Skin of body (tissue), 2 donors: ENCODE results near the gene TOGARAM1. TPM values are rescaled to one million over a fixed set of nuclear protein-coding genes. Genes with fewer than 3 reads are reported as not detected.

Experiments
- DNase-seq: peaks from one replicate; lab custom pipeline; 2025; lab: John Stamatoyannopoulos, UW
- total RNA-seq: library from RNA; depleted of rRNA; stranded (reverse); fragments of >200 nt; gene quantifications from one replicate; pipeline ENCODE4 v1.2.3, GENCODE V29; 2014

Gene TOGARAM1
- 37.5 TPM for total RNA-seq

DNA sequence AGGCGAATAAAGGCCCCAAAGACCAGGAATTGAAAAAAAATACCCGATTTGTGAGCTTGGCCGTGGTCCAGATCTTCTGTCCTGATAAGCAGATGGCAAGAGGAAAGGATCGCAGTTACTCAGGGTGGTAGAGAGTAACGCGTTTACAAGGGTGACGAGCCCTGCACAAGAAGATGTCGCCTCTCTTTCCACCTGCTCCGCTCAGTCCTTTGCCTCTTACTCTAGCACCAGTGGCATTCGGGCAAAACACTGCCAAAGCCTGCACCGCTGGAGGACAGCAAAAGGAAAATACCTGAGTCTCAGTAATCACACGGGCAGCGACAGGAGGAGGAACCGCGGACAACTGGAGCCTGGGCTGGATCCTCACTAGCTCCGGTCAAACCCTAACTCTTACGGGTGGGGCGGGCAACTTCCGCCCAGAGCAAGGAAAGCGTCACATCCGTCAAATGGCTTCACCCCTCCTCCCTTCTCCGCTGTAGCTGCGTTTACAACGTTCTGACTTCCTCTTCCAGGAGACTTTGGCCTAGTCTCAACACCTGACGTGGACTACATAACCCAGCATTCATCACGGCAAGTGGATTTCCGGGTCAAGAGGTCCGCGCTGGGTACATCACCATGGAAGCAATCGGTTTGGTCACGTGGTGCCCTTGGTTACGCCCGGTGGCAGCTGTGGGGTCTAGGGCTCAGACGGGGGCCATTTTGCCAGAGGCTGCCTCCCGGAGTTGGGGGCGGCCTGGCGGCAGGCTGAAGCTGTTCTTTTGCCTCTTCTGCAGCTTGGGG is at the start of gene TOGARAM1, which contains the start of gene KLHL28:
Gene TOGARAM1, plus strand, starts transcription at position 637 of the 780 bp plus-strand sequence. CDS start 232 bp downstream, outside the sequence.
Gene KLHL28, minus strand, starts transcription at position 394 of the 780 bp plus-strand sequence. CDS start 16,019 bp downstream, outside the sequence.
- peak; percentile 100 for DNase-seq

DNA sequence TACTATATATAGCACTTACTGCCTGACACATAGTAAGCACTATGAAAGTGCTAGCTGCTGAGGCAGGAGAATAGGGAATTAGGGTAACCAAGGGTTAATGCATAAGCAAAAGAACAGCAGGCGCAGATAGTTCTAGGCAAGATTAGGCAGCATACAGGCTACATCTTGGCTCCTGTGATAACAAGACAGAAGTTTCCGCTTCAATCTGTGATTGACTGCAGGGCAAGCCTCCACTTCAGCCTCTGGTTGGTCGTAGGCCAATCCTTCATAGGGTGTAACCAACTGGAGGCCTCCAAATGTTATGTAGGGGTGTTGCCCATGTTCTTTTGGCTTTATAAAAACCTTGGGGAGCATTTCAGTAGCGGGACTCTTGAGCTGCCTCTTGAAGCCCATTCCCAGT is 47.1 kb upstream of the TOGARAM1 start:
- peak; percentile 36 for DNase-seq

GRCh38 chr14:44928793-44929192 is 33.2 kb upstream of the TOGARAM1 start:
- no peak for DNase-seq

DNA sequence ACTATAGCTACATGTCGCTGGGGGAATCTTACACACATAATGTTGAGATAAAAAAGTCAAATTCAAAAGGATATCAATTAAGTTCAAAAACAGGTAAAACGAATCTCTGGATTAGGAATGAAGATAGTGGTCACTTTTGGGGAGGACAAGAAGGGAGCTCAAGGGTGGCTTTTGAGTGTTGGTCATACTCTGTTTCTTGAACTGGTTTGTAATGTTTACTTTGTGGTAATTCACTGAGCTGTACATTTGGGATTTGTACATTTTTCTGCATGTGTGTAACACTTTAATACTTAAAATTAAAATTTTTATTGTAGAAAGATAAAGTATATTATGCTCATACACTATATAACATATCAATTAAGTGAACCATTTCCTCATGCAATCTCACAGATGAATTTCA is 26.8 kb upstream of the TOGARAM1 start:
- DNase-seq, result no peak

DNA sequence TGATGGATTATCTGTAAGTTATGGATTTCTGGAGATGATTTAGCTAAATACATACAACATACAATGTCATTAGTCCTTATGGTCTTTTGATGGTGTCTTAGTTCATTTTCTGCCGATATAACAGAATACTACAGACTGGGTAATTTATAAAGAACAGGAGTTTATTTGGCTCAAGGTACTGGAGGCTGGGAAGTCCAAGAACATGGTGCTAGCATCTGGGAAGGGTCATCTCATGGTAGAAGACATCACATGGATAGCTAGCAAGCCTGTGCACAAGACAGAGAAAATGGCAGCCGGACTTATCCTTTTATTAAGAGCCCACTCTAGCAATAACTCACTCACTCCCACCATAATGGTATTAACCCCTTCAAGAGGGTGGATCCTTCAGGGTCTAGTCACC is 24.4 kb upstream of the TOGARAM1 start:
- no peak for DNase-seq

- no peak for DNase-seq
Measured at GRCh38 chr14:44940211-44940610, 21.8 kb upstream of the TOGARAM1 start.

DNA sequence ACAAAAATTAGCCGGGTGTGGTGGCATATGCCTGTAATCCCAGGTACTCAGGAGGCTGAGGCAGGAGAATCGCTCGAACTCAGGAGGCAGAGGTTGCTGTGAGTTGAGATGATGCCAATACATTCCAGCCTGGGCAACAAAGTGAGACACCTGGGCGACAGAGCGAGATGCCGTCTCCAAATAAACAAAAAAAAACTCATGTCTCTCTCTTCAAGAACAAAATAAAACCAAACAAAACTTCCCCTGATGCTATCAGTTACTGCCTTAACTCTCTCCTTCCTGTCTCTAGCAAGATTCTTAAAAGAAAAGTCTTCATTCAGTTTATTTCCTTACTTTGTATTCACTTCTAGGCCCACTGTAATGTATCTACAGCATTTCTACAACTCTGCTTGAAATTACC is 21.0 kb upstream of the TOGARAM1 start:
- no peak for DNase-seq

DNA sequence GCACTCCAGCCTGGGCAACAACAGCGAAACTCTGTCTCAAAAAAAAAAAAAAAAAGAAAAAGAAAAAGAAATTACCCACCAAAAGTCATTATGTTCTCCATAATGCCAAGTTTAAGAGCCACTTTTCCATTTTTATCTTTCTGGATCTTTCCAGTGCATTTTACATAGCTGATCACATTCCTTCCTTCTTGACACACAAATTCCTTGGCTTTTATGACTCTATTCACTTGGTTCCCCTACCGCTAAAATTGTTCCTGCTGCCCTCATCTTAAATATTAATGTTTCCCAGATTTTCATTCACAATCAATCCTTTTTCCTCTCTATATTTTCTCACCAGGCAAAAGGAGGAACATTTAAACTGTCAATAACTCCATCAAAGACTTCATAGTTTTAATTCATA is 20.4 kb upstream of the TOGARAM1 start:
- no peak for DNase-seq

GRCh38 chr14:44942436-44942835 is 19.6 kb upstream of the TOGARAM1 start:
- DNase-seq, result no peak

DNA sequence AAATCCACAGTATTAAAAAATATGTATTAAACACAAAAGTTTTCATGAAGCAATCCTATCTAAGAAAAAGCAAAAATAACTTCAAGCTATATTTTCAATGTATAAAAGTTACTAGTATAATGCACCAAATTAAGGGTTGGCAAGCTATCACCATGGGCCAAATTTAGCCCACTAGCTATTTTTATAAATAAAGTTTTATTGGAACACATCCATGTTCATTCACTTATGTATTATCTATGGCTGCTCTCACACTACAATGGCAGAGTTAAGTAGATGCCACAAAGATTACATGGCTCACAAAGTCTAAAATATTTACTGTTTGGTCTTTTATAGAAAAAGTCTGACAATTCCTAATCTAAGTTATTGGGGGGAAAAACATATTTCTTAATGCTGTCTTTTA is 17.9 kb upstream of the TOGARAM1 start:
- no peak for DNase-seq

- DNase-seq, result peak; percentile 74
Measured at GRCh38 chr14:44945264-44945663, 16.7 kb upstream of the TOGARAM1 start.

DNA sequence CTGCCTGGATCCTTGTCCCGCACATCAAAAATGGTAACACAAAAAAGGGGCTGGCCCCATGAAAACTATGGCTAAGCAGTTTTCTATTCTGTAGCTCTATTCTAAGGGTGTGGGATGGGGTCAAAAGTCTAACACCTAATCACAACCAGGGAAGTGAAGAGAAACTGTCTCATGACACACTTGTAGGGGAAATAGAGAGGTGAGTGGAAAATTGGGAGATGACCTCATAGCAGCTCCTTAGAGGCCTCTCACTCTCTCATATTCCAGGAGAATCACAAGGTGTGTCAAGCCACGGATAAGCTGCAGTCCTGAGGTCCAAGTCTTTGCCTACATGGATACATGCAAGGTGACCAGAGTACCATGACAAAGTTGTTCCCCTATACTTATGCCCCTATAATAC is 10.9 kb upstream of the TOGARAM1 start:
- no peak for DNase-seq

GRCh38 chr14:44952391-44953110 is 9.4 kb upstream of the TOGARAM1 start:
- no peak for DNase-seq

- no peak for DNase-seq
Measured at GRCh38 chr14:44954750-44955149, 7.2 kb upstream of the TOGARAM1 start.

- DNase-seq, result no peak
Measured at GRCh38 chr14:44955528-44955927, 6.5 kb upstream of the TOGARAM1 start.

GRCh38 chr14:44956866-44957265 is 5.1 kb upstream of the TOGARAM1 start:
- DNase-seq, result no peak

GRCh38 chr14:44959538-44959937 is 2.5 kb upstream of the TOGARAM1 start:
- no peak for DNase-seq

DNA sequence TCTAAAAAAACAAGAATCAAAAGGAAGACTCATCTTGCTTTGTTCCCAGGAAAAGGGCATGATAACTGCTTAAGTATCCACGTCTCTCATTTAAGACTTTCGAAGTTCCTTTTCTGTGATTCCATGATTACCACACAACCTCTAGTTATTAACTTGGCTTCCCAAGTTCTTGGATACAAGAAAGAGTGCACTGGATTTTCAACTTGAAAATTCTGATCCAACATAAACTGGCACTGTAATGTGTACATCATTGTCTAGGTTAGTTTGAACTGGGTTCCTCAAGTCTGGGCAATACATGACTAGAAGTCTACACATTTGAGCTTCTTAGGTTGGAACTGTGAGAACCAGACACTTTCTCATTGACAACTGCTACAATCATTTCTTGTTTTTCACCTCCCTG is 1.8 kb upstream of the TOGARAM1 start:
- DNase-seq, result no peak

DNA sequence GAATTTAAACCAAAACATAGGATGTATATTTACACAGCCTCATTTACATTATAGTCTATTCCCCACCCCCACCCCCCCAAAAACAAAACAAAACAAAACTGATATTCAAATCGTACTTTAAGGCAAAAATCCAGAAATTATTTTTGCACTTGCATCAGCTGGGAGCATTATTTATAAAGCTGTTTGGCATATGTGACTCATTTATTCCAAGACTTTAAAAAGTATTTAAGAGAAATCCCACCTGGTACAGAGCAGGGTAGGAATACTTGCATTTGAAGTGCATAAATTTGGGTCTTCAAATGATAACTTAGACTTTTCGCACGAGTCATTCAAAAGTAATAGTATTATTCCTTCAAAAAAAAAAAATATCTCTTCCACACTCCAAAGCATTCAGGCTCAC is 1.3 kb upstream of the TOGARAM1 start:
- no peak for DNase-seq

DNA sequence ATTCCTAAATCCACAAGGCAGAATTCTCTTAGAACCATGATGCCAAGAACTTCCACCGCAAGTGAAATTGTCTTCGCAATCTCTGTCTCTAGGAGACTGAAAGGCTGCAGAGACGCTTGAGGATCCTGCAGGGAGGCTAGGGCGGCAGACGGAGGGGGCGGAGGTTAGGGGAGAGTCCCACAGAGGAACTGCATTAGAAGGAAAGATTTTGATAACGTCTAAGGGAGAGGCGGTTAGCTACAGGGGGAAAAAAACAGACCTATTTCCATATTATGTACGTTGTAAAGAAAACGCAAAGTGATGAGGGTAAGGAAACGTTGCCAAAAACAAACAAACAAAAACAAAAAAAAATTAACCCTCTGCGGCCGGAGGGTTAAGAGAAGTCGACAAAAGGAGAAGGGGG is 838 bp upstream of the TOGARAM1 start:
- peak; percentile 69 for DNase-seq

DNA sequence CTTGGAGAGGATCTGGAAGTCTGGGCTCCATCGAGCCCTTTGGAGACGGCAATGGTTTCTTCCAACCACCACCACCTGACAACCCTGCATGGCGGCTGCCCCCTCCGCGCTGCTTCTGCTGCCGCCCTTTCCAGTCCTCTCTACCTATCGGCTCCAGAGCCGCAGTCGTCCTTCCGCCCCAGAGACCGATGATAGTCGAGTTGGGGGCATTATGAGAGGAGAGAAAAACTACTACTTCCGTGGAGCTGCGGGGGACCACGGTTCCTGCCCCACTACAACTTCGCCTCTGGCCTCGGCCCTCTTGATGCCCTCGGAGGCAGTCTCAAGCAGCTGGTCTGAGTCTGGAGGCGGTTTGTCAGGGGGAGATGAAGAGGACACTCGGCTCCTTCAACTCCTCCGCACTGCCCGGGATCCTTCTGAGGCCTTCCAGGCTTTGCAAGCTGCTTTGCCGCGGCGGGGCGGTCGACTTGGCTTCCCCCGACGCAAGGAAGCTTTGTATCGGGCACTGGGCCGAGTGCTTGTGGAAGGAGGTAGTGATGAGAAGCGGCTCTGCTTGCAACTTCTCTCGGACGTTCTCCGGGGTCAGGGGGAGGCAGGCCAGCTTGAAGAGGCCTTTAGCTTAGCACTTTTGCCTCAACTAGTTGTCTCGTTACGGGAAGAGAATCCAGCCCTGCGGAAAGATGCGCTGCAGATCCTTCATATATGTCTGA is 499 bp downstream of the TOGARAM1 start:
- DNase-seq, result no peak

DNA sequence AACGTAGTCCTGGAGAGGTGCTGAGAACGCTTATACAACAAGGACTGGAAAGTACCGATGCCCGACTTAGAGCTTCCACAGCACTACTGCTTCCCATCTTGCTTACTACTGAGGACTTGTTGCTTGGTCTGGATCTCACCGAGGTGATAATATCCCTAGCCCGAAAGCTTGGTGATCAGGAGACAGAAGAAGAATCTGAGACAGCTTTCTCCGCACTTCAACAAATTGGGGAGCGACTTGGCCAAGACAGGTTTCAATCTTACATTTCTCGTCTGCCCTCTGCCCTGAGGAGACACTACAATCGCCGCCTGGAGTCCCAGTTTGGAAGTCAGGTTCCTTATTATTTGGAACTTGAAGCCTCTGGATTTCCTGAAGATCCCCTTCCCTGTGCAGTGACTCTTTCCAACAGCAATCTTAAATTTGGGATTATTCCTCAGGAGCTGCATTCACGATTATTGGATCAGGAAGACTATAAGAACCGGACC is 1.1 kb downstream of the TOGARAM1 start:
- DNase-seq, result peak; percentile 30
